OCI-LY7 (cell line): Measurements from ENCODE around the gene PLA1A. TPM values are rescaled to one million over a fixed set of nuclear protein-coding genes. Genes with fewer than 3 reads are reported as not detected.

Source experiments
- BruUV-seq: library from RNA; stranded (reverse); fragments of 400-500 nt; replicated peaks from 2 replicates; lab custom pipeline; 2021; lab: Mats Ljungman, UMichigan
- CTCF ChIA-PET: fragments of 300-600 bp; sonication (Branson Sonifier 250); formaldehyde crosslinking; loops from one replicate; lab custom pipeline; 2022; ENCODE audit warnings: antibody characterized with exemption; ENCODE audit not compliant: unreplicated experiment; lab: Charles Lee
- POLR2A ChIA-PET: fragments of 300-600 bp; sonication (Branson Sonifier 250); formaldehyde crosslinking; loops from one replicate; lab custom pipeline; 2022; ENCODE audit warnings: antibody characterized with exemption; lab: Charles Lee
- DNase-seq: peaks from one replicate; pipeline ENCODE4 v3.0.0-alpha.2; 2015; ENCODE audit warnings: low spot score
- H2AFZ ChIP-seq: fragments of 200-600 bp; sonication (generic), shearing (Covaris generic); 2 replicates; pipeline ENCODE4 v1.6.1; 2014; ENCODE audit warnings: mild to moderate bottlenecking, antibody characterized with exemption, low read length, moderate library complexity
- H3K27ac ChIP-seq: fragments of 200-600 bp; sonication (generic); 2 replicates; pipeline ENCODE4 v1.5.1; 2014; ENCODE audit warnings: mixed run types, low read depth, mild to moderate bottlenecking, moderate library complexity, low read length, inconsistent platforms; ENCODE audit not compliant: poor library complexity, severe bottlenecking
- H3K36me3 ChIP-seq: fragments of 200-600 bp; sonication (generic); 2 replicates; pipeline ENCODE4 v1.6.1; 2014; ENCODE audit warnings: mild to moderate bottlenecking, antibody characterized with exemption, low read length, moderate library complexity, mixed read lengths; ENCODE audit not compliant: insufficient read depth
- H3K4me1 ChIP-seq: fragments of 200-600 bp; sonication (generic); 2 replicates; pipeline ENCODE4 v1.5.1; 2014; ENCODE audit warnings: mild to moderate bottlenecking, low read length; ENCODE audit not compliant: insufficient read depth, poor library complexity, severe bottlenecking
- H3K4me2 ChIP-seq: fragments of 200-600 bp; sonication (generic); 2 replicates; pipeline ENCODE4 v1.6.1; 2014; ENCODE audit warnings: mild to moderate bottlenecking, low read length
- H3K4me3 ChIP-seq: fragments of 200-600 bp; sonication (generic); 2 replicates; pipeline ENCODE4 v1.5.1; 2014; ENCODE audit warnings: mild to moderate bottlenecking, low read depth, low read length; ENCODE audit not compliant: poor library complexity, severe bottlenecking
- H3K79me2 ChIP-seq: fragments of 200-600 bp; sonication (generic); 2 replicates; pipeline ENCODE4 v1.6.1; 2016; ENCODE audit warnings: low read depth, mild to moderate bottlenecking, low read length, moderate library complexity, mixed read lengths; ENCODE audit not compliant: insufficient read depth
- H3K9me2 ChIP-seq: fragments of 200-600 bp; sonication (generic); 2 replicates; pipeline ENCODE4 v1.6.1; 2016; ENCODE audit warnings: mild to moderate bottlenecking, low read length, mixed read lengths; ENCODE audit not compliant: insufficient read depth
- H3K9me3 ChIP-seq: fragments of 200-600 bp; sonication (generic); 2 replicates; pipeline ENCODE4 v1.6.1; 2014; ENCODE audit warnings: mild to moderate bottlenecking, mixed run types, low read length, mixed read lengths
- H4K20me1 ChIP-seq: fragments of 200-600 bp; sonication (generic); 2 replicates; pipeline ENCODE4 v1.6.1; 2014; ENCODE audit warnings: mild to moderate bottlenecking, antibody characterized with exemption, low read length, moderate library complexity, mixed read lengths; ENCODE audit not compliant: insufficient read depth
- CTCF ChIP-seq: fragments of 200-600 bp; sonication (generic); conservative IDR thresholded peaks from 2 replicates; pipeline ENCODE4 v1.5.1; 2014; ENCODE audit warnings: mild to moderate bottlenecking, antibody characterized with exemption, low read length, moderate library complexity, mixed read lengths
- EZH2phosphoT487 ChIP-seq: fragments of 200-600 bp; sonication (generic); IDR thresholded peaks from 2 replicates; pipeline ENCODE4 v1.6.1; 2018; ENCODE audit warnings: low read depth, borderline replicate concordance, mild to moderate bottlenecking, mixed run types, antibody characterized with exemption, low read length, moderate library complexity, mixed read lengths
- intact Hi-C: fragments of 100-400 bp; cut with micrococcal nuclease; formaldehyde crosslinking; loops from one replicate; pipeline ENCODE4 v1.10.0; 2022; ENCODE audit not compliant: unreplicated experiment
- total RNA-seq, 2 experiments: library from RNA; depleted of rRNA in 1 of 2; stranded (reverse); fragments of >200 nt in 1 of 2; shearing (Covaris generic) in 1 of 2; gene quantifications; 2 replicates each; pipeline ENCODE4 v1.2.3, GENCODE V29; 2014 to 2022

The PLA1A gene
- total RNA-seq, 2 experiments from 2014 or later: not detected

- no peak for DNase-seq
- H3K4me1 ChIP-seq: no peaks in the 10 kb centered on the region
- CTCF ChIA-PET: interaction anchor here (0.6 kb wide), 1 partner anchor 85 kb away, joined by 5 read pairs; no protein-coding TSS in a partner anchor
- H3K4me2 ChIP-seq: no peak overlapping the region
- H3K9me3 ChIP-seq: no peaks in the 10 kb centered on the region
- no TSS peak for BruUV-seq
- no peaks in the 10 kb centered on the region for H3K36me3 ChIP-seq
- intact Hi-C loops: no loop called here
- no peaks in the 10 kb centered on the region for H3K79me2 ChIP-seq
- POLR2A ChIA-PET: interaction anchor here (0.6 to 1.5 kb wide), 2 partner anchors 19 to 190 kb away, joined by 3 to 5 read pairs; no protein-coding TSS in a partner anchor
- H3K27ac ChIP-seq: no peak overlapping the region
- no peak overlapping the region for H2AFZ ChIP-seq
- no peak for TF ChIP-seq EZH2phosphoT487
- TF ChIP-seq CTCF: no peak
- H3K4me3 ChIP-seq: no peak overlapping the region
- no peaks in the 10 kb centered on the region for H3K9me2 ChIP-seq
- H4K20me1 ChIP-seq: no peaks in the 10 kb centered on the region
Observed at GRCh38 chr3:119657887-119658702, 60.4 kb downstream of the PLA1A start.

GRCh38 chr3:119658994-119659393 is 61.3 kb downstream of the PLA1A start:
- no peak overlapping the region for H3K4me3 ChIP-seq
- no peaks in the 10 kb centered on the region for H3K36me3 ChIP-seq
- no peak overlapping the region for H3K27ac ChIP-seq
- no peaks in the 10 kb centered on the region for H3K9me2 ChIP-seq
- CTCF ChIA-PET: interaction anchor here (0.6 kb wide), 1 partner anchor 84 kb away, joined by 5 read pairs; no protein-coding TSS in a partner anchor
- no peaks in the 10 kb centered on the region for H3K79me2 ChIP-seq
- intact Hi-C loops: no loop called here
- H4K20me1 ChIP-seq: no peaks in the 10 kb centered on the region
- TF ChIP-seq CTCF (no peak), EZH2phosphoT487 (no peak)
- no peak overlapping the region for H3K4me2 ChIP-seq
- no peaks in the 10 kb centered on the region for H3K4me1 ChIP-seq
- no peak overlapping the region for H2AFZ ChIP-seq
- POLR2A ChIA-PET: interaction anchor here (1.5 kb wide), 1 partner anchor 18 kb away, joined by 5 read pairs; no protein-coding TSS in a partner anchor
- BruUV-seq: no TSS peak
- no peaks in the 10 kb centered on the region for H3K9me3 ChIP-seq
- DNase-seq: no peak
